ENCODE results near the gene NPSR1.
"Not testable (repeated sequence)": the region's sequence is repeated elsewhere in the genome, so short reads cannot be mapped to it uniquely, and the experiment has no call there.

NPSR1 gene

DNA sequence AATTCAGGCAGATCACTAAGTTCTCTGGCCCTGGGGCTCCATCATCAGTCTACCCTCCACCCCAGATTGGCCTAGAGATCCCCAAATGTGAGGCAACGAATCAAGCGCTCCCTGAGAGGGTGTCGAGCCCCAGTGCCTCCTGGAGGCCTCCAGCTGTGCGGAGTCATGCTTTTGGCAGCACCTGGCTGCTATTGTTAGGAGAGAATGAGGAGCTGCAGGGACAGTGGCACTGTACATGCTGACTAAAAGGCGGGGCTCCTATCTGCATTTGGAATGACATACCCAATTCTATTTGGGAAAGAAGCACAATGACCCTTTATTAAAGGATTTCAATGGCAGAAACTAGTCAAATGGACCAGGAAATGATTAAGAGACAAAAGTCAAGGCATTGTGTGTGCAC is 217.5 kb downstream of the NPSR1 start:
- no peak for DNase-seq (ENCODE audit: low read depth)

DNA sequence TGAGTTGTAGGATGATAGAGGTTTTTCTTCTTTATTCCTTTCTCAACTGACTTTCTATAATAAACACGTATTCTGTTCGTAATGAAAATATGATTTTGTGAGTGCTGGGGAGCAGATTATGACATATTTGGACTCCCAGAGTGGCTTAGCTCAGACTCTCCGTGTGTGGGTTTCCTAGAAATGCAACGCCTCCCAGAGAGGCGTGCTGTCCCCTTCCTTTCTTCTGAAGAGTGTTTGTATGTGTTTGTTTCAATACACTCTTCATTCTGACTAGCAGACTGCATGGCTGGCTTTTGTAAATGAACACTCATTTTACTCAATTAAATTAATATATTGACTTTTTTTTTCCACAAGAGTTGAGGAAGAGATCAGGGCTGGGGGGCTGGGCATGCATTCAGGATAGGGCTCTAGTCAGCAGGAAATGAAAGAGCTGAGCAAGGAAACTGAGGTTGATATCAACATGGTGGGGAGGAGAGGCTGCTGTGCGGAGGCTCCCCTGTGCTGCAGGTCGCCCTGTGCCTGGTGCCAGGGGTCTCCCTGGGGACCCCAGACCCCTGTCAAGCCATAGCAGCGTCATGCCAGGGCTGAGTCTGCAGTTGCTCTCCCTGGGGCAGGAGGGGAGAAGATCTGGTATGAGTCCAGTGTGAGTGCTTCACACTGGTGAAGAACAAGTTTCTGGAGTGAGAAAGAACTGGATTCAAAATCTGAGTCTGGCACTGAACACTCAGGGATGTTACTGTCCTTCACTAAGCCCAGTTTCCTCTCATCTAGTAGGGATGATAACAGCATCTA is 221.1 kb downstream of the NPSR1 start:
- DNase-seq (ENCODE audit: low read depth): not testable (repeated sequence)

DNA sequence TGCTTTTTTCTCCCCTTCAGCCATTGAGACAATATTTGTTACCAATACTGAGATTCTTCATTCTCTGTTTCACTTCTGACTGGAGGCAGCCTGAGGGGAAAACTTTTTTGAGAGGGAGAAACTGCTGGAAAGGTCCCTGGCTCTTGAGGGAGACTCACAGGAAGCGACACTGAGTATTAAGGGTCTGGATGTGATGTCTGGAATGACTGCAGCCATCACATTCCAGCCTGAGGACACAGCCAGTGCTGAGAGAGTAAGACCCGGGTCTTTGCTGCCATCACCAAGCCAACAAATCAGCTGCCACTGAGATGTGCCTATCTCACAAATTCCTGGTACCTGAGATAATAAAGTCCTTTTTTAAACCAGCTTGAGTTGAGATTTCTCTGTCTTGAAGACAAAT is 221.9 kb downstream of the NPSR1 start:
- no peak for DNase-seq (ENCODE audit: low read depth)

DNA sequence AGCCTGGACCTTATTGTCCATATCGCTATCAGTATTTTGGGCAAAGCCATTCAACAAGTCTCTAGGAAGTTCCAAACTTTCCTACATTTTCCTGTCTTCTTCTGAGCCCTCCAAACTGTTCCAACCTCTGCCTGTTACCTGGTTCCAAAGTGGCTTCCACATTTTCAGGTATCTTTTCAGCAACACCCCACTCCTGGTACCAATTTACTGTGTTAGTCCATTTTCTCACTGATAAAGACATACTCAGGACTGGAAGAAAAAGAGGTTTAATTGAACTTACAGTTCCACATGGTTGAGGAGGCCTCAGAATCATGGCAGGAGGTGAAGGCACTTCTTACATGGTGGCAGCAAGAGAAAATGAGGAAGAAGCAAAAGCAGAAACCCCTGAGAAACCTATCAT is 225.8 kb downstream of the NPSR1 start:
- not testable (repeated sequence) for DNase-seq (ENCODE audit: low read depth)

DNA sequence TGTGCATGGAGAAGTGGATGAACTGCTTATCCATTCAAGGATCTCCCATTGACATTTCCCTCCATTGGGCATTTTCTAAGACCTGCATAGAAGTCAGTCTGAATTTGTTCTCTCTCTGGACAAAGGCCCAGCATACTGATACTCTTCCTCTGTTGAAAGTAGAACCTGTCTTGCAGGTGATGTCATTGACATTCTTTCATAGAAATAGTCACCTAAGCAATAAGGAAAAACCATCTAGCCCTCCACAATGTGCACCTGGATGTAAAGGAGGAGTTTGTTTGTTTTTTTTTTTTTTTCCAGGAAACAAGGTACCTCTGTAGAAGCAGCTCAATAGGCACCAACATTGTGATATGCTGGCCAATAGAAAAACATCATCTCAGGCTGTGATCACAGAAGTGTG is 228.8 kb downstream of the NPSR1 start:
- DNase-seq (ENCODE audit: low read depth): no peak

DNA sequence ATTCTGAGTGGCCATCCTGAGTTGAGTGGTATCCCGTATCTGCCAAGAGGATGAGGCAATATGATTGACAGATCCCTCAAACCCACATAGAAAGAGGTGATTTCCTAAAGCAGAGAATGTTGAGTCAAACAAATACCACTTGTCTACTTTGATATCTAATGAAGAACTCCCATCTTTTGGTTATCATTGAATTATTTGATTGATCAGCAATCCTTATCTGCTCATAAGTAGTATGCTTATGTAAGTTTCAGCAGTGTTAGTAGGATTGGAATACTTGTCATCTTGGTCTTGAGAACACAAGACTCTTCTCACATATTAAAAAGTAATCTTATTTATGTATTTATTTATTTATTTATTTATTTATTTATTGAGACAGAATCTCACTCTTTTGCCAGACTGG is 231.9 kb downstream of the NPSR1 start:
- no peak for DNase-seq (ENCODE audit: low read depth)

DNA sequence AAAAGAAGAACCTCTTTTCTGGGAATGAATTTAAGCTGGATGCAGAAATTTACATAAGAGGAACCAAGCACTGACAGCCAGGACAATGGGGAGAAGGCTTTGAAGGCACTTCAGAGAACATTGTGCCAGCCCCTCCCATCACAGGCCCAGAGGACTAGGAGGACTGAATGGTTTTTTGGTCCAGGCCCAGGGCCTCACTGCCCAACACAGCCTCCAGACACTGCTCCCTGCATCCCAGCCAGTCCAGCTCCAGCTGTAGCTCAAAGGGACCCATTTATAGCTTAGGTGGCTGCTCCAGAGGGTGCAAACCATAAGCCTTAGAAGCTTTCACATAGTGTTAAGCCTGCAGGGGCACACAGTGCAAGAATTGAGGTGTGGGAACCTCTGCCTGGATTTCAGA is 237.2 kb downstream of the NPSR1 start:
- DNase-seq (ENCODE audit: low read depth): no peak
